SU-DHL-6 (cell line): ENCODE data around the gene CEP63.

Experiments
- H2AFZ ChIP-seq: fragments of 200-600 bp; sonication (generic); 2 replicates; pipeline ENCODE4 v1.6.1; 2014; ENCODE audit warnings: low read depth, mild to moderate bottlenecking, moderate library complexity, mixed read lengths, antibody characterized with exemption, low read length; ENCODE audit not compliant: severe bottlenecking
- H3F3A ChIP-seq: fragments of 200-600 bp; shearing (Covaris generic); 2 replicates; pipeline ENCODE4 v1.6.0; 2016; ENCODE audit warnings: antibody characterized with exemption, mild to moderate bottlenecking; ENCODE audit not compliant: insufficient read depth
- H3K27ac ChIP-seq: fragments of 200-600 bp; sonication (generic); 2 replicates; pipeline ENCODE4 v1.5.1; 2016; ENCODE audit warnings: low read depth, mild to moderate bottlenecking, low read length, moderate library complexity, mixed read lengths
- H3K27me3 ChIP-seq: fragments of 200-600 bp; sonication (generic), shearing (Covaris generic); 2 replicates; pipeline ENCODE4 v1.6.0; 2014; ENCODE audit warnings: mild to moderate bottlenecking, low read length
- H3K36me3 ChIP-seq: fragments of 200-600 bp; sonication (generic); 2 replicates; pipeline ENCODE4 v1.6.1; 2014; ENCODE audit warnings: mild to moderate bottlenecking, low read length, mixed read lengths
- H3K4me2 ChIP-seq: fragments of 300-600, 200-600 bp; shearing (Covaris generic), sonication (generic); 2 replicates; pipeline ENCODE4 v1.6.0; 2014; ENCODE audit warnings: low read length, low read depth, mild to moderate bottlenecking; ENCODE audit not compliant: poor library complexity, severe bottlenecking
- H3K4me3 ChIP-seq: fragments of 200-600 bp; sonication (generic); 2 replicates; pipeline ENCODE4 v1.5.1; 2014; ENCODE audit warnings: antibody characterized with exemption, low read length, mild to moderate bottlenecking, mixed read lengths; ENCODE audit not compliant: insufficient read depth, poor library complexity, severe bottlenecking
- H3K79me2 ChIP-seq: fragments of 200-600 bp; sonication (generic); 2 replicates; pipeline ENCODE4 v1.6.1; 2014; ENCODE audit warnings: mild to moderate bottlenecking, low read length, moderate library complexity; ENCODE audit not compliant: insufficient read depth
- H3K9ac ChIP-seq: fragments of 200-600 bp; sonication (generic); 2 replicates; pipeline ENCODE4 v1.7.0; 2014; ENCODE audit warnings: mild to moderate bottlenecking, low read length
- H3K9me2 ChIP-seq: fragments of 200-600 bp; sonication (generic); replicated peaks from 2 replicates; pipeline ENCODE4 v1.6.1; 2014; ENCODE audit warnings: low read length; ENCODE audit not compliant: insufficient read depth
- H3K9me3 ChIP-seq: fragments of 200-600 bp; sonication (generic); 2 replicates; pipeline ENCODE4 v1.6.1; 2014; ENCODE audit warnings: low read length, mixed read lengths; ENCODE audit not compliant: insufficient read depth
- H4K20me1 ChIP-seq: fragments of 200-600 bp; sonication (generic); 2 replicates; pipeline ENCODE4 v1.6.1; 2014; ENCODE audit warnings: low read depth, mild to moderate bottlenecking, antibody characterized with exemption, low read length, moderate library complexity, mixed read lengths
- EZH2phosphoT487 ChIP-seq: fragments of 200-600 bp; sonication (generic), shearing (Covaris generic); conservative IDR thresholded peaks from 2 replicates; pipeline ENCODE4 v1.6.1; 2018; ENCODE audit warnings: mild to moderate bottlenecking, antibody characterized with exemption, low read length, moderate library complexity, mixed read lengths
- TF ChIP-seq, protein P1 (sequence below): fragments of 200-600 bp; sonication (generic); IDR thresholded peaks from one replicate; pipeline ENCODE4 v1.5.1; 2017; ENCODE audit warnings: antibody characterized with exemption, mild to moderate bottlenecking, low read length, moderate library complexity; ENCODE audit not compliant: insufficient read depth, poor library complexity, severe bottlenecking

CEP63 gene

GRCh38 chr3:134485718-134486576 lies at the start of gene CEP63, which contains the start of gene ANAPC13:
Gene CEP63 (plus strand): TSS chr3:134486057. CDS start chr3:134495321, 9,264 bp downstream.
Gene ANAPC13 (minus strand): TSS chr3:134485985. CDS start chr3:134482904, 3,081 bp downstream.
- H3K4me2 ChIP-seq: peak within 1 kb of the TSS; percentile 92
- no peaks in the 10 kb centered on the region for H3K9me3 ChIP-seq
- no peaks in the 10 kb centered on the region for H4K20me1 ChIP-seq
- no peaks in the 10 kb centered on the region for H3K9me2 ChIP-seq
- H3K27me3 ChIP-seq: no peaks in the 10 kb centered on the region
- peak within 1 kb of the TSS; percentile 81 for H2AFZ ChIP-seq
- peaks cover 8% of the 10 kb centered on the region; the same call in 1 of the 2 replicates for H3K36me3 ChIP-seq
- H3F3A ChIP-seq: peaks cover 6% of the 10 kb centered on the region; the same call in 1 of the 2 replicates
- no peak for TF ChIP-seq EZH2phosphoT487
- TF ChIP-seq, protein P1, sequence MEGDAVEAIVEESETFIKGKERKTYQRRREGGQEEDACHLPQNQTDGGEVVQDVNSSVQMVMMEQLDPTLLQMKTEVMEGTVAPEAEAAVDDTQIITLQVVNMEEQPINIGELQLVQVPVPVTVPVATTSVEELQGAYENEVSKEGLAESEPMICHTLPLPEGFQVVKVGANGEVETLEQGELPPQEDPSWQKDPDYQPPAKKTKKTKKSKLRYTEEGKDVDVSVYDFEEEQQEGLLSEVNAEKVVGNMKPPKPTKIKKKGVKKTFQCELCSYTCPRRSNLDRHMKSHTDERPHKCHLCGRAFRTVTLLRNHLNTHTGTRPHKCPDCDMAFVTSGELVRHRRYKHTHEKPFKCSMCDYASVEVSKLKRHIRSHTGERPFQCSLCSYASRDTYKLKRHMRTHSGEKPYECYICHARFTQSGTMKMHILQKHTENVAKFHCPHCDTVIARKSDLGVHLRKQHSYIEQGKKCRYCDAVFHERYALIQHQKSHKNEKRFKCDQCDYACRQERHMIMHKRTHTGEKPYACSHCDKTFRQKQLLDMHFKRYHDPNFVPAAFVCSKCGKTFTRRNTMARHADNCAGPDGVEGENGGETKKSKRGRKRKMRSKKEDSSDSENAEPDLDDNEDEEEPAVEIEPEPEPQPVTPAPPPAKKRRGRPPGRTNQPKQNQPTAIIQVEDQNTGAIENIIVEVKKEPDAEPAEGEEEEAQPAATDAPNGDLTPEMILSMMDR: no peak
- peaks cover 70% of the 10 kb centered on the region for H3K79me2 ChIP-seq
- H3K9ac ChIP-seq: peak within 1 kb of the TSS; percentile 98
- H3K27ac ChIP-seq: peak within 1 kb of the TSS; percentile 81
- H3K4me3 ChIP-seq: peak within 1 kb of the TSS; percentile 99

DNA sequence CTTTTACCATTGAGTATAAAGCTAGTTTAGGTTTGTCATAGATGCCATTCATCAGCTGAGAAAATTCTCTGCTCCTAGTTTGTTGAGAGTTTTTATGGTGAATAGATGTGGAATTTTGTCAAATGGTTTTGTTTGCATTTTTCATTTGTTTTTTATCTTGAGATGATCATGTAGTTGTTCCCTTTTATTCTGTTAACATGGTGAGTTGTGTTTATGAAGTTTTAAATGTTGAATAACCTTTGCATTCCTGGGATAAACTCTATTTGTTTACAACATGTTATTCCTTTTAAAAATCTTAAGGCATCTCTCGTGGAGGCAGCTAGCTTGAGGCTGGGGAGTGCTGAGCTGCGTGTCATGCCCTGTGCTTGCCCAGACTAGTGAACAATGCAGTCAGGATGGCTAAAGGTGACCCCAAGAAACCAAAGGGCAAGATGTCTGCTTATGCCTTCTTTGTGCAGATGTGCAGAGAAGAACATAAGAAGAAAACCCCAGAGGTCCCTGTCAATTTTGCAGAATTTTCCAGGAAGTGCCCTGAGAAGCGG lies 48.6 kb upstream of the CEP63 start:
- Histone ChIP-seq H3K9me3 (no peaks in the 10 kb centered on the region), H3K4me2 (no peak overlapping the region), H3F3A (no peaks in the 10 kb centered on the region), H3K4me3 (no peak overlapping the region), H3K9ac (no peak overlapping the region), H3K27me3 (no peaks in the 10 kb centered on the region), H3K27ac (no peak overlapping the region), H2AFZ (no peak overlapping the region), H3K79me2 (no peaks in the 10 kb centered on the region), H3K36me3 (no peaks in the 10 kb centered on the region), H4K20me1 (no peaks in the 10 kb centered on the region), H3K9me2 (no peaks in the 10 kb centered on the region)
- TF ChIP-seq, protein P1: no peak
- TF ChIP-seq EZH2phosphoT487: no peak

GRCh38 chr3:134441321-134441720 lies 44.5 kb upstream of the CEP63 start:
- H3K27me3 ChIP-seq: no peaks in the 10 kb centered on the region

More at GRCh38 chr3:134441321-134441720, 44.5 kb upstream of the CEP63 start:
- Histone ChIP-seq H3K4me3 (no peak overlapping the region), H3K36me3 (no peaks in the 10 kb centered on the region), H3K9ac (no peak overlapping the region), H3K27ac (no peak overlapping the region), H3F3A (no peaks in the 10 kb centered on the region), H3K4me2 (no peak overlapping the region), H3K9me3 (no peaks in the 10 kb centered on the region), H3K79me2 (no peaks in the 10 kb centered on the region), H4K20me1 (no peaks in the 10 kb centered on the region), H3K9me2 (no peaks in the 10 kb centered on the region), H2AFZ (no peak overlapping the region)
- TF ChIP-seq EZH2phosphoT487: no peak
- TF ChIP-seq, protein P1: no peak
